GM18867 (cell line): ENCODE results near the gene SIPA1L2.

Source experiments
- ATAC-seq: cut with Tn5 transposase; IDR thresholded peaks from one replicate; pipeline ENCODE4 v1.9.1; 2021; ENCODE audit warnings: mild to moderate bottlenecking, moderate library complexity; ENCODE audit not compliant: unreplicated experiment

Gene SIPA1L2

GRCh38 chr1:232630047-232630893, at the start of gene SIPA1L2:
Gene SIPA1L2, minus strand, starts transcription at chr1:232630133. Its CDS starts 114,794 bp downstream, at chr1:232515339.
- ATAC-seq: peak; percentile 99

- ATAC-seq: no peak
Observed at GRCh38 chr1:232678185-232678886, 48.4 kb upstream of the SIPA1L2 start.

- no peak for ATAC-seq
Observed at GRCh38 chr1:232676307-232676706, 46.4 kb upstream of the SIPA1L2 start.

GRCh38 chr1:232675898-232676297, 46.0 kb upstream of the SIPA1L2 start:
- no peak for ATAC-seq

GRCh38 chr1:232675260-232675659, 45.3 kb upstream of the SIPA1L2 start:
- no peak for ATAC-seq

- ATAC-seq: no peak
Observed at GRCh38 chr1:232673256-232673655, 43.3 kb upstream of the SIPA1L2 start.

- no peak for ATAC-seq
Observed at GRCh38 chr1:232669981-232670747, 40.2 kb upstream of the SIPA1L2 start.

GRCh38 chr1:232667778-232668165, 37.8 kb upstream of the SIPA1L2 start:
- ATAC-seq: no peak

- ATAC-seq: no peak
Observed at GRCh38 chr1:232667094-232667777, 37.3 kb upstream of the SIPA1L2 start.

- no peak for ATAC-seq
Observed at GRCh38 chr1:232664844-232665777, 35.2 kb upstream of the SIPA1L2 start.

- no peak for ATAC-seq
Observed at GRCh38 chr1:232662910-232663309, 33.0 kb upstream of the SIPA1L2 start.

- no peak for ATAC-seq
Observed at GRCh38 chr1:232658386-232658785, 28.5 kb upstream of the SIPA1L2 start.

- ATAC-seq: no peak
Observed at GRCh38 chr1:232657426-232658005, 27.6 kb upstream of the SIPA1L2 start.

GRCh38 chr1:232655746-232656085, 25.8 kb upstream of the SIPA1L2 start:
- ATAC-seq: peak; percentile 14

GRCh38 chr1:232655028-232655745, 25.3 kb upstream of the SIPA1L2 start:
- peak; percentile 93 for ATAC-seq

- no peak for ATAC-seq
Observed at GRCh38 chr1:232653789-232654188, 23.9 kb upstream of the SIPA1L2 start.

- ATAC-seq: no peak
Observed at GRCh38 chr1:232650845-232651244, 20.9 kb upstream of the SIPA1L2 start.

- no peak for ATAC-seq
Observed at GRCh38 chr1:232650418-232650817, 20.5 kb upstream of the SIPA1L2 start.

GRCh38 chr1:232648316-232648715, 18.4 kb upstream of the SIPA1L2 start:
- ATAC-seq: no peak
